Putamen (tissue), 1 donor: Measurements from ENCODE around the gene RPEL1.

Experiments
- DNase-seq: peaks from one replicate; pipeline ENCODE4 v3.0.0-alpha.2; 2016; ENCODE audit warnings: low spot score

Gene RPEL1

GRCh38 chr10:103278862-103279298 lies 33.2 kb downstream of the RPEL1 start:
- DNase-seq, result no peak

GRCh38 chr10:103280031-103280430 lies 34.3 kb downstream of the RPEL1 start:
- DNase-seq, result no peak

DNA sequence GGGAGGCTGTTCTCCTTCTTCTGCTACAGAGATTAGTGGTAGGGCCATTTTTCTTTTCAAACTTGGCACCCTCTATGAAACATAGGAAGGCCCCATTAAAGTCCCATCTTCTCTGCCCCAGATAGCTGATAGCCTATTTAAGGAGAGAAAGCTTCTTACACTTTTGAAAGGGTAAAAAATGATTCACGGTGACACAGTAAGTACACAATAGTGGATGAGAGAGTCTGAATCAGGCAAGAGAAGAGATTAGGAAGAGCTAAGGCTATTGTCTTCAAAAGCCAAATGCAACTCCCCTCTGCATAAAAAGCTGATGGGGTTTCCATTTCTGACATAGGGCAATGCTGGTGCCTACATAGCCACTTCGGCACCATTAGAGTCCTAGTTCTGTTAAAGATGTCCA lies 34.8 kb downstream of the RPEL1 start:
- no peak for DNase-seq

- no peak for DNase-seq
These were observed 36.1 kb downstream of the RPEL1 start for GRCh38 chr10:103281753-103282152.

DNA sequence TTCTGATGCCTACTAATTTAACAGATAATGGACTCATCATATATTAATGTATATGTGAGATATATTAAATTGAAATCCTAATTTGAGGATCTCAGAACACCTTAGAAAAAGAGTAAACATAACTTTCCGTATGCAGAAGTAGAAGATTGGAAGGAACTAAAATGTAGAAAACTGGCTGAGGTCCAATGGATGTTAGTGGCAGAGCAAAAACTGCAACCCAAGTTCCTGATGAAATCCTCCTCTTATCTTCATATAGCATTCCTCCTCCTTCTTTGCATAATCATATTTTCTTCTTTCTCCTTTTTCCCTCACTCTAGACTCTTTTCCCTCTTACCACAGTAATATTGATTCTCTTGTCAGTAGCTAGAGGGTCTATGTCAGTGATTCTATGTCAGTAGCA lies 37.3 kb downstream of the RPEL1 start:
- no peak for DNase-seq

DNA sequence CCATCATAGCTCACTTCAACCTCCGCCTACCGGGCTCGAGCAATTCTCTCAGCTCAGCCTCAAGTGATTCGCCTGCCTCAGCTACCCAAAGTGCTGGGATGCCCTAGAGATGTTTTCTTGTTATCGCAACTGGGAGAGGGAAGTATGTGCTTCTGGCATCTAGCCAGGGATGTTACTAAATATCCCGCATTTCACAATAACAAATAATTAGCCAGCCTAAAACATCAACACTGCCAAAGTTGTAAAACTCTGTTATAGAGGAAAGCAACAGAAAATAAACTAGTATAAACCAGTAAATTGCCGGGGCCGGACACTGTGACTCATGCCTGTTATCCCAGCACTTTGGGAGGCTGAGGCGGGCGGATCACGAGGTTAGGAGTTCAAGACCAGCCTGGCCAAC lies 38.5 kb downstream of the RPEL1 start:
- no peak for DNase-seq

- DNase-seq, result no peak
These were observed 42.3 kb downstream of the RPEL1 start for GRCh38 chr10:103287992-103288391.

- DNase-seq, result no peak
These were observed 45.9 kb downstream of the RPEL1 start for GRCh38 chr10:103291588-103291987.

- no peak for DNase-seq
These were observed 49.8 kb downstream of the RPEL1 start for GRCh38 chr10:103295374-103296015.
